Measurements from ENCODE around the gene BTBD10. TPM values are rescaled to one million over a fixed set of nuclear protein-coding genes. Genes with fewer than 3 reads are reported as not detected.

The BTBD10 gene
- total RNA-seq, 1 experiment from 2014 or later, result 30.2 TPM

DNA sequence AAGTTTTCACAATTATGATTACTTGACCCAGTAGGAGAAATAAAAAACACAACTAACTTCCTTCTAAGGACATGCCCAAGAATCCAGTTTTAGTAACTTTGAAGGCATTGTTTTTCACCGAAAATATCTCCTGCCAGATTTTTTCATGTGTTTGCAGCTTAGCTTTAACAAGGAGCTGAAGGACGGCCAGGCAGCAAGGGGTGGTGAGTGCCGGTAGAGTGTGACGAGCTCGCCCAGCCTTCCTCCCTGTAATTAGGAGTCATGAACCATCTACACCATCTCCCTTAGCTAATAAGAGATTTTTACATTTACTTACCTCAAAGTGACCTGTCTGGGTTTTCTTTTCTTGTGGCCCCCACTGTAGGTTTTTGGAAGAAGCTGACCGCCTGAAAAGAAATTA, 113.4 kb downstream of the BTBD10 start:
- intact Hi-C loops (cut with micrococcal nuclease), result no loop called here
- Histone ChIP-seq H3F3A (ENCODE audit: low read length, unreplicated experiment) (no peaks in the 10 kb centered on the region), H3K27me3 (ENCODE audit: low read length) (no peaks in the 10 kb centered on the region), H3K27ac (ENCODE audit: low read length) (no peak overlapping the region), H4K20me1 (ENCODE audit: low read length) (no peaks in the 10 kb centered on the region), H2AFZ (ENCODE audit: low read length) (no peak overlapping the region), H3K9me2 (replicated peaks; ENCODE audit: low read length) (no peaks in the 10 kb centered on the region), H3K4me1 (ENCODE audit: insufficient read depth, low read length) (no peaks in the 10 kb centered on the region), H3K4me3 (ENCODE audit: low read length) (no peak overlapping the region), H3K9ac (ENCODE audit: low read length) (no peak overlapping the region), H3K36me3 (ENCODE audit: low read depth, low read length) (no peaks in the 10 kb centered on the region), H3K4me2 (ENCODE audit: low read length) (no peak overlapping the region), H3K9me3 (ENCODE audit: low read length) (no peaks in the 10 kb centered on the region), H3K79me2 (ENCODE audit: low read length) (no peaks in the 10 kb centered on the region)
- ChIA-PET CTCF (no interaction called here), POLR2A (ENCODE audit: unreplicated experiment) (no interaction called here)
- no peak for ATAC-seq
- no TSS peak for BruUV-seq (replicated peaks)
- DNase-seq, result no peak
- no peak for TF ChIP-seq EZH2phosphoT487 (IDR thresholded peaks at IDR 0.05; ENCODE audit: borderline replicate concordance, low read length)
- no peak for TF ChIP-seq EZH2 (IDR thresholded peaks at IDR 0.05; ENCODE audit: low read length, unreplicated experiment)
- TF ChIP-seq, protein P1, sequence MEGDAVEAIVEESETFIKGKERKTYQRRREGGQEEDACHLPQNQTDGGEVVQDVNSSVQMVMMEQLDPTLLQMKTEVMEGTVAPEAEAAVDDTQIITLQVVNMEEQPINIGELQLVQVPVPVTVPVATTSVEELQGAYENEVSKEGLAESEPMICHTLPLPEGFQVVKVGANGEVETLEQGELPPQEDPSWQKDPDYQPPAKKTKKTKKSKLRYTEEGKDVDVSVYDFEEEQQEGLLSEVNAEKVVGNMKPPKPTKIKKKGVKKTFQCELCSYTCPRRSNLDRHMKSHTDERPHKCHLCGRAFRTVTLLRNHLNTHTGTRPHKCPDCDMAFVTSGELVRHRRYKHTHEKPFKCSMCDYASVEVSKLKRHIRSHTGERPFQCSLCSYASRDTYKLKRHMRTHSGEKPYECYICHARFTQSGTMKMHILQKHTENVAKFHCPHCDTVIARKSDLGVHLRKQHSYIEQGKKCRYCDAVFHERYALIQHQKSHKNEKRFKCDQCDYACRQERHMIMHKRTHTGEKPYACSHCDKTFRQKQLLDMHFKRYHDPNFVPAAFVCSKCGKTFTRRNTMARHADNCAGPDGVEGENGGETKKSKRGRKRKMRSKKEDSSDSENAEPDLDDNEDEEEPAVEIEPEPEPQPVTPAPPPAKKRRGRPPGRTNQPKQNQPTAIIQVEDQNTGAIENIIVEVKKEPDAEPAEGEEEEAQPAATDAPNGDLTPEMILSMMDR (conservative IDR thresholded peaks at IDR 0.05; ENCODE audit: low read depth, low read length), result no peak

DNA sequence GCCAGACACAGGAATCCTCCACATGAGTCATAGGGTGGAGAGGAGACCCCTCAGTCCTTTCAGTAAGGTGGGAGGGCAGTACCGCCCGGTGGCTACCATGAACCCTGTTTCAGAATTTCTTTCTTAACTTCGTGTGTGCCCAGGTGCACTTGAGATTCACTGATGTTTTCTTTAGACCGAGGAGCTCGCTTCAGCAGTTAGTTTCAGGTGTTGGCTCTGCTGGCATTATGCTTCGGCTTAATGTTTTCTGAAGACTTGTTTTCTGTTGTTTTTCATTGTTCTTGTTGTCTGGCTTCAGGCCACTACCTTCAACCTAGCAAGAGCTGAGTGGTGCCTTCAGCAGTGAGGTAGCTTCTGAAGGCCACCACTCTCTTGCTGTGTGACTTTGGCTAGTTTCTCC, 114.0 kb downstream of the BTBD10 start:
- CTCF ChIA-PET, result no interaction called here
- no peak overlapping the region for H3K9ac ChIP-seq (ENCODE audit: low read length)

DNA sequence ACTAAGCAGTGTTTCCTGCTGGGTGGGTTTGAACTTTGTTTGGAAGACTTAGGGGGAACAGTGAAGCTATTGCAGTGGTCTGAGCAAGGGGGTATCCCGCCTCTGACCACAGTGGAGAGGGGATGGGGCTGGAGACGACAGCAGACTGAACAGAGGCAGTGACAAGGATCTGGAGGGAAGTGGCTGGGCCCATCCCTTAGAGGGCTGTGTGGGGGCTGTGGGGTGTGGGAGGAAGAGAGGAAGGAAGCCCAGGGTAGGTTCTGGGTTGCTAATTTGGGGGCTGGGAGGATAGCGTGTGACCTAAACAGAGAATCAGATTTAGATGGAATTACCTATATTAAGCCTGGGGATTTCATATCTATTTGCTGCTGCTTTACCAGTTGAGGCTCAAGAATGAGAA, 114.7 kb downstream of the BTBD10 start:
- no peaks in the 10 kb centered on the region for H4K20me1 ChIP-seq (ENCODE audit: low read length)
- no peaks in the 10 kb centered on the region for H3K36me3 ChIP-seq (ENCODE audit: low read depth, low read length)
- ChIA-PET CTCF (no interaction called here), POLR2A (ENCODE audit: unreplicated experiment) (no interaction called here)
- ATAC-seq (no peak), DNase-seq (no peak)
- H3K27ac ChIP-seq (ENCODE audit: low read length), result no peak overlapping the region
- no peaks in the 10 kb centered on the region for H3F3A ChIP-seq (ENCODE audit: low read length, unreplicated experiment)
- no peaks in the 10 kb centered on the region for H3K9me2 ChIP-seq (replicated peaks; ENCODE audit: low read length)
- no TSS peak for BruUV-seq (replicated peaks)
- no peaks in the 10 kb centered on the region for H3K9me3 ChIP-seq (ENCODE audit: low read length)
- intact Hi-C loops (cut with micrococcal nuclease), result no loop called here
- no peak overlapping the region for H3K9ac ChIP-seq (ENCODE audit: low read length)
- H2AFZ ChIP-seq (ENCODE audit: low read length), result no peak overlapping the region
- no peaks in the 10 kb centered on the region for H3K79me2 ChIP-seq (ENCODE audit: low read length)
- no peak overlapping the region for H3K4me3 ChIP-seq (ENCODE audit: low read length)
- H3K4me1 ChIP-seq (ENCODE audit: insufficient read depth, low read length), result no peaks in the 10 kb centered on the region
- no peak overlapping the region for H3K4me2 ChIP-seq (ENCODE audit: low read length)
- no peaks in the 10 kb centered on the region for H3K27me3 ChIP-seq (ENCODE audit: low read length)
- TF ChIP-seq, protein P1 (conservative IDR thresholded peaks at IDR 0.05; ENCODE audit: low read depth, low read length), result no peak
- TF ChIP-seq EZH2phosphoT487 (IDR thresholded peaks at IDR 0.05; ENCODE audit: borderline replicate concordance, low read length) (no peak), EZH2 (IDR thresholded peaks at IDR 0.05; ENCODE audit: low read length, unreplicated experiment) (no peak)

More for the DNA sequence above, 114.0 kb downstream of the BTBD10 start:
- POLR2A ChIA-PET (ENCODE audit: unreplicated experiment), result no interaction called here
- Histone ChIP-seq H4K20me1 (ENCODE audit: low read length) (no peaks in the 10 kb centered on the region), H3K4me2 (ENCODE audit: low read length) (no peak overlapping the region), H3K27me3 (ENCODE audit: low read length) (no peaks in the 10 kb centered on the region), H3F3A (ENCODE audit: low read length, unreplicated experiment) (no peaks in the 10 kb centered on the region), H3K9me2 (replicated peaks; ENCODE audit: low read length) (no peaks in the 10 kb centered on the region), H3K27ac (ENCODE audit: low read length) (no peak overlapping the region), H3K4me1 (ENCODE audit: insufficient read depth, low read length) (no peaks in the 10 kb centered on the region), H3K4me3 (ENCODE audit: low read length) (no peak overlapping the region), H3K79me2 (ENCODE audit: low read length) (no peaks in the 10 kb centered on the region), H3K9me3 (ENCODE audit: low read length) (no peaks in the 10 kb centered on the region), H3K36me3 (ENCODE audit: low read depth, low read length) (no peaks in the 10 kb centered on the region), H2AFZ (ENCODE audit: low read length) (no peak overlapping the region)
- intact Hi-C loops (cut with micrococcal nuclease), result no loop called here
- TF ChIP-seq EZH2 (IDR thresholded peaks at IDR 0.05; ENCODE audit: low read length, unreplicated experiment) (no peak), EZH2phosphoT487 (IDR thresholded peaks at IDR 0.05; ENCODE audit: borderline replicate concordance, low read length) (no peak)
- TF ChIP-seq, protein P1 (conservative IDR thresholded peaks at IDR 0.05; ENCODE audit: low read depth, low read length), result no peak
- DNase-seq (no peak), ATAC-seq (no peak)
- no TSS peak for BruUV-seq (replicated peaks)

Data from PC-3 (cell line).